Dendritic cell treated with granulocyte-macrophage colony-stimulating factor and Interleukin-4, amounts not matched to agents 40 ng/mL and 50 ng/mL, for 4 days (primary cell): ENCODE data around the gene RWDD2A.
"Not testable (repeated sequence)": the region's sequence is repeated elsewhere in the genome, so short reads cannot be mapped to it uniquely, and the experiment has no call there.

Experiments used
- H3K27ac Mint-ChIP-seq: one replicate; pipeline ENCODE4 v1.8.0; 2022; ENCODE audit warnings: mild to moderate bottlenecking, mixed read lengths
- H3K27me3 Mint-ChIP-seq: one replicate; pipeline ENCODE4 v1.8.0; 2022; ENCODE audit warnings: mild to moderate bottlenecking, mixed read lengths
- H3K36me3 Mint-ChIP-seq: one replicate; pipeline ENCODE4 v1.8.0; 2022; ENCODE audit warnings: low read depth, mixed read lengths
- H3K4me1 Mint-ChIP-seq: one replicate; pipeline ENCODE4 v1.8.0; 2022; ENCODE audit warnings: low read depth, mixed read lengths
- H3K4me3 Mint-ChIP-seq: one replicate; pipeline ENCODE4 v1.8.0; 2022; ENCODE audit warnings: mild to moderate bottlenecking, moderate library complexity, mixed read lengths
- H3K9me3 Mint-ChIP-seq: one replicate; pipeline ENCODE4 v1.8.0; 2022; ENCODE audit warnings: mixed read lengths
- intact Hi-C: fragments of 100-400 bp; cut with micrococcal nuclease; formaldehyde crosslinking; loops from one replicate; pipeline ENCODE4 v1.15.0; 2022

RWDD2A gene

DNA sequence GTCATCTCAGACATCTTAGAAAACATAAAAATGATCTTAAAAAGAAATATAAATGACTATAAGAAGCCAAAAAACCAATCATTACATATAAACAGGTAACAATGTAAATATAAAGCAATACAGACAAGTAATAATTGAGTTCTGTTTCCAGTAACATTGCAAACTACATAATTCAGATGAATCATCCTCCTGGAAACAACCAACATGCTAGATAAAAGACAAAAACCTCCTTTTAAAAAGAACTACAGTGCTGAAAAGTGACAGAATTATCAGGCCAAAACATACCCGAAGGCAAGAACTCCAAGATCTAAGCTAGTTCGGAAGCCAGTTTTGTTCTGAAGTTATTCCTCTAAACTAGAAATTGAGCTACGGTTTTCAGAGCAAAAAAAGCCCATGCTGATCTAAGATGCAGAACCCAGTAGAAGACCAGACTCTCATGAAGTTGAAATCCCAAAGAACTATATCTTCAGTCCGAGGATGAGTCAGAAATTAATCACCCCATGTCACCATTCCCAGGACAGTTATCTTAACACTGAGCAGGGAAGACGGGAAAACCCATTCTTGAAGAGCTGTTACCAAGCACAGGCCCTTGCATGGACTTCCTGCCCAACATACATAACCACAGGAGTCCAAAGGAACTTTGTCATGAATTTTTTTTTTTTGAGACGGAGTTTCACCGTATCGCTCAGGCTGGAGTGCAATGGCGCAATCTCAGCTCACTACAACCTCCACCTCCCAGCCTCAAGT lies 9.9 kb upstream of the RWDD2A start:
- Mint-ChIP-seq H3K36me3 (peaks cover 72% of the 10 kb centered on the region), H3K27ac (no peak overlapping the region), H3K27me3 (no peaks in the 10 kb centered on the region), H3K4me1 (no peaks in the 10 kb centered on the region), H3K9me3 (no peaks in the 10 kb centered on the region), H3K4me3 (no peak overlapping the region)
- intact Hi-C loops = no loop called here

DNA sequence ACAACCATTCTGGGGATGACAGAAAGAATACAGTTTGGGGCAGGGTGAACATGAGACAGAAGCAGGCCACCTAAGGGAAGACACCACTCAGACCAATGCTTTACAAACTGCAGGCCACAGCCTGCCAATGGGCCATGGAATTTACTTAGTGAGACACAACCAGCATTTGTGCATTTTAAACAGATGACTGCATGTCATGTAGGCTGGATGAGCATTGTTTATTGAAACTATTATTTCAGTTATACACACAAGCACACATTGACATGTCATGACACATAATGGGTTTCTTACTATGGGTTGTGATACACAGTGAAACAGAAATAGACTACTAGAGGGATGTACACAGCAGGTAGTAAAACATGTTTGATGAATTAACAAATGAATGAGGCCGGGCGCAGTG lies 8.1 kb upstream of the RWDD2A start:
- Mint-ChIP-seq H3K9me3 (no peaks in the 10 kb centered on the region), H3K4me3 (no peak overlapping the region), H3K27ac (no peak overlapping the region), H3K4me1 (no peaks in the 10 kb centered on the region), H3K36me3 (peaks cover 73% of the 10 kb centered on the region), H3K27me3 (no peaks in the 10 kb centered on the region)
- intact Hi-C loops = no loop called here

DNA sequence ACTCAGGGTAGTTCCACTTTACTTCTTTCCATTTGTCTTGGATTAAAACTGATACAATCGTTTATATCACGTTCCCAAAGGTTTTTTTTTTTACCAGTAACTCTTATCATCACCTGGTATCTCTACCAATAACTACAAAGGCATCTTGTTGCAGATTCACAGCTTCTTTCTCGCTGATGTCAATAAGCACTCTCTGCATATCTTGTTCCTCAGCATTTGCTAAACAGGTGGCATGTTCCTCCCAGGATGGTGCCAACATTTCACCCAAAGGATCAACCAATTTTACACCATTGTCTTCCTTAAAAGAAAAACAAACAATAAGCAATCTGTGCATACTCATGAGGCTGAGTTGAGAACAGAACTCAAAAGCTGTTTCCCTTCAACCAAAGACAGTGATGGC lies 4.7 kb upstream of the RWDD2A start:
- Mint-ChIP-seq H3K4me3 (no peak overlapping the region), H3K27ac (no peak overlapping the region), H3K27me3 (no peaks in the 10 kb centered on the region), H3K9me3 (no peaks in the 10 kb centered on the region), H3K36me3 (peaks cover 52% of the 10 kb centered on the region), H3K4me1 (peaks cover 7% of the 10 kb centered on the region)
- intact Hi-C loops = no loop called here

DNA sequence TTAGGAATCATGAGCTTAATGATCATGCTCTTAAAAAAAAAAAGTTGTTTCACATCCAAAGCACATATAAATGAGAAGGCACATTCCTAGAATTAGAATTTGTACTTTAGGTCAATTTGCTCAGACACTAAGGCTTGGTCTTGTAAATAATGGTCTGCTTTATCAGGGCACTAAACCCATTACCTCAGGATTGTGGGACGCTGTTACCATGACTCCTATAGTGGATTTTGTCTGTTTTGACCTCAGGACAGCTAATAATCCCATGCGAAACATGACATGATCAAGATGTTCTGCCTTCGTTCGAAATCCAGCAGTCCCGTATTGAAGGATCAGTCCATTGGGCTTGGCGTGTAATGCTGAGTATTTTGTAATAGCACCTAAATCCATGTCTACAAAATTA lies 2.5 kb upstream of the RWDD2A start:
- peaks cover 10% of the 10 kb centered on the region for H3K27me3 Mint-ChIP-seq
- peaks cover 36% of the 10 kb centered on the region for H3K36me3 Mint-ChIP-seq
- no peaks in the 10 kb centered on the region for H3K9me3 Mint-ChIP-seq
- peaks cover 15% of the 10 kb centered on the region for H3K4me1 Mint-ChIP-seq
- H3K4me3 Mint-ChIP-seq = no peak overlapping the region
- intact Hi-C loops = loop anchor here (5.0 to 10.0 kb wide), 3 partner anchors 664 to 1438 kb away; partner anchors contain the start of genes CYB5R4, IBTK, RIPPLY2 and TENT5A
- no peak overlapping the region for H3K27ac Mint-ChIP-seq

DNA sequence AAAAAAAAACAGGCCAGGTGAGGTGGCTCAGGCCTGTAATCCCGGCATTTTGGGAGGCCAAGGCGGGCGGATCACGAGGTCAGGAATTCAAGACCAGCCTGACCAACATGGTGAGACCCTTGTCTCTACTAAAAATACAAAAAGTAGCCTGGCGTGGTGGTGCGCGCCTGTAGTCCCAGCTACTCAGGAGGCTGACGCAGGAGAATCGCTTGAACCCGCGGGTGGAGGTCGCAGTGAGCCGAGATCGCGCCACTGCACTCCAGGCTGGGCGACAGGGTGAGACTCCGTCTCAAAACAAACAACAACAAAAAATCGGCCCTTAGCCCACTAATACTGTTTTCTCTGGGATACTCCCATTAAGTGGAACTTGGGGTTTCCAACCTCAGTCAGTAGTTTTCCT lies 1.2 kb upstream of the RWDD2A start:
- not testable (repeated sequence) for H3K27me3 Mint-ChIP-seq, H3K4me3 Mint-ChIP-seq, H3K9me3 Mint-ChIP-seq, H3K27ac Mint-ChIP-seq
- H3K4me1 Mint-ChIP-seq = peaks cover 15% of the 10 kb centered on the region
- H3K36me3 Mint-ChIP-seq = peaks cover 27% of the 10 kb centered on the region
- intact Hi-C loops = loop anchor here (2.0 to 10.0 kb wide), 4 partner anchors 123 to 1440 kb away; partner anchors contain the start of genes CYB5R4, IBTK, RIPPLY2 and TENT5A

DNA sequence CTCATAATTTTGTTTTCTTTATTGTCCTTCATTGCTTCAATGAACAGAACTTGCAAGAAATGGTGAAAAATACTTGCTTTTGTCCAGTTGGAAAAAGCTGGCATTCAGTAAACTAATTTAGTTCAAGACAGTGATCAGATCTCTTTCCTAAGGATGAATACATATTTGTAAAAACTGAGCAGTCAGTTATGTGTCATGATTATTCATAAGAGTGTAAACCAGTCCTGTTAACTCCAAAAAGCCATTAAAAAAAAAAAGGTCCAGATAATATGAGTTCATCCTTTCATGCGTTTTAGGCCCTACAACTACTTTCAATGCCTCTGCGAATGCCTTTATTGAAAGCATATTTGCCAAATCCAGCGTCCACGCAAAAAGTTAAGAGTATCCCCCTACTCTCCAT lies 701 bp upstream of the RWDD2A start:
- peaks cover 10% of the 10 kb centered on the region for H3K27me3 Mint-ChIP-seq
- peaks cover 15% of the 10 kb centered on the region for H3K4me1 Mint-ChIP-seq
- H3K36me3 Mint-ChIP-seq = peaks cover 27% of the 10 kb centered on the region
- intact Hi-C loops = loop anchor here (2.0 to 10.0 kb wide), 4 partner anchors 124 to 1440 kb away; partner anchors contain the start of genes CYB5R4, IBTK, RIPPLY2 and TENT5A
- no peaks in the 10 kb centered on the region for H3K9me3 Mint-ChIP-seq
- H3K27ac Mint-ChIP-seq = peak overlapping the region; percentile 92
- peak overlapping the region; percentile 93 for H3K4me3 Mint-ChIP-seq

DNA sequence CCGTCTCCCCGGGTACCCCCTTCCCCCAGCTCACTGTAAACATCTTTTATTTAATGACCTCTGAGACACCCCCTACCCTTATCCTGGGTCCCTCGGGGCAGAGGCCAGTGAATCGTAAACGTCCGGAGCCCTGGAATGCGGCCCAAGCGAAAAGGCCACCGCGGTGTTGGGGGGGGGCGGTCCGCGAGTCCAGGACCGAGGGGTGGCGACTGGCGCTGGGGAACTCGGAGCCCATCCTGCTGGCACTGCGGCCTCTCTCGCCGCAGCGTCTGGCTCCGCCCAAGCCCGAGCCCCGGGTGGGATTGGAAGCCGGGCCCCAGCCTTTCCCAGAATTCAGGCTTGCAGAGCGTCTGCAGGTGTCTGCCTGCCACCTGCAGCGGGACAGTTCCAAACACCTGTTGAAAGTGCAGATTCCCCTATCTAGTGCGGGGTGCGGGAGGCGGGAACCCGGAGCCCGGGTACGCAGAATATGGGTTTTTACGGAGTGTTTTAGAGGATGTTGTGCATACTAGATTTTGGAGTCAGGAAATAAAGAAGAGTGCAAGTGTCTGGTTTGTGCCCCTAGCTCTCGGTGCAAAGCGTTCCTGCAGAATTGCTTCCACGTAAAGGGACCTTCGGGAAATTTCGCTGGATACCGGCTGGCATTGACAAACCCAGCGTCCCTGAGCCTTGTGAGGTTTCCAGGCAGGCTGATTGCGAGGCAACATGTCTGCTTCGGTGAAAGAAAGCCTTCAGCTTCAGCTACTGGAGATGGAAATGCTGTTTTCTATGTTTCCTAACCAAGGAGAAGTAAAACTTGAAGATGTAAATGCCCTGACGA lies 800 bp downstream of the RWDD2A start:
- Mint-ChIP-seq H3K4me1 (peaks cover 15% of the 10 kb centered on the region), H3K9me3 (no peaks in the 10 kb centered on the region), H3K36me3 (peaks cover 21% of the 10 kb centered on the region), H3K27me3 (peaks cover 10% of the 10 kb centered on the region), H3K27ac (peak overlapping the region; percentile 92), H3K4me3 (peak overlapping the region; percentile 93)
- intact Hi-C loops = loop anchor here (2.0 to 10.0 kb wide), 4 partner anchors 125 to 1442 kb away; partner anchors contain the start of genes CYB5R4, IBTK, RIPPLY2 and TENT5A

DNA sequence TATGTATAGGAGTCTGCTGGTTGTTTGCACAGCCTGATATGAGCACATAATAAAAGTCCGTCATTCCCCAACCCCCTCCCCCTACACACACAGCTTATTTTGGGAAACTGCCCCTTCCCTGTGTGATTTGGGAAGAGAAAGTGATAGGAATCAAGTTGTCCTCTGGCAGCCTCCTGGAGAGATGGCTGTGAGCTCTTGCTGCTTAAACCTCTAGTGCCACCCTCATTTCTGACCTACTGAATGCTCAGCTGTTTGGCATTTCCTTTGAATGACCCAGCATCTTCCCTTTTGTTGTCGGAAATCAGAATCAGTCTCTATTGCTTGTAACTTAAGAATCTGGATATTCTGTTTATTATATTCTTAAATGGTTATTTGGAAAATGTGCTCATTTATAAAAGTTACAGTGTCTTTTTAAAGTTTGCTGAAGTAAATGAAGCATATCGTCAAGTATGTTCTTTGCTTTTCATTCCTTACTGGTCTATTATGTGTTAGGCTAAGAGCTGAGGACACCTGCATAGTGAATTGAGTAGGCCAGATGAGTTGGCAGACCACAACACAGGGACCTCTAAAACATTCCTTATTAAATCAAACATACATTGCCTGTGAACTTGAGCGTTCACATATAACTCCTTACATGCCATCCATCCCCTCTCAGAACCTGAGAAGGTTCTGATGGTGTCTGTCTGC lies 5.5 kb downstream of the RWDD2A start:
- peaks cover 9% of the 10 kb centered on the region for H3K27me3 Mint-ChIP-seq
- intact Hi-C loops = loop anchor here (10.0 kb wide), 1 partner anchor 656 kb away; the partner anchor contains the start of genes CYB5R4 and RIPPLY2
- no peak overlapping the region for H3K4me3 Mint-ChIP-seq
- H3K36me3 Mint-ChIP-seq = peaks cover 14% of the 10 kb centered on the region
- peaks cover 15% of the 10 kb centered on the region for H3K4me1 Mint-ChIP-seq
- no peak overlapping the region for H3K27ac Mint-ChIP-seq
- no peaks in the 10 kb centered on the region for H3K9me3 Mint-ChIP-seq

DNA sequence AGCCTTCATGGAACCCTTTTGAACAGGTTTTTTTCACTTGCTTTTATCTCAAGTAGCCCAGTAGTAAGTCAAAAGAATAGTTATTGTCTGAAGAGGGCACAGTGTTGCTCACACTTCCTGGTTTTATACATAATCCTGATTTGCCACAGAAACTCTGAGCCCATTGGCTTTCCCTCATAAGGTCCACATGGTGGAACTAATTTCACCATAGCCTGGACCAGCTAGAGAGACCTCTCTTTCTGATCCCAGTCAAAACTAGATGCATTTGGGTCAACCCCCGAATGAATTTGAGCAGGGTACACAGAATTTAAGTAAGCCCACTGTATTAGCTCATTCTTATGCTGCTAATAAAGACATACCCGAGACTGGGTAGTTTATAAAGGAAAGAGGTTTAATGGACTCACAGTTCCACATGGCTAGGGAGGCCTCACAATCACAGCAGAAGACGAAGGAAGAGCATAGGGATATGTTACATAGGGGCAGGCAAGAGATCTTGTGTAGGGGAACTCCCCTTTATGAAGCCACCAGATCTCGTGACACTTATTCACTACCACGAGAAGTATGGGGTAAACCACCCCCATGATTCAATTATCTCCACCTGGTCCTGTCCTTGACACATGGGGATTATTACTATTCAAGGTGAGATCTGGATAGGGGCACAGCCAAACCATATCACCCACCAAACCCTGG lies 6.2 kb downstream of the RWDD2A start:
- Mint-ChIP-seq H3K27ac (no peak overlapping the region), H3K9me3 (no peaks in the 10 kb centered on the region), H3K4me3 (no peak overlapping the region), H3K27me3 (peaks cover 2% of the 10 kb centered on the region), H3K36me3 (peaks cover 12% of the 10 kb centered on the region), H3K4me1 (peaks cover 9% of the 10 kb centered on the region)
- intact Hi-C loops = loop anchor here (10.0 kb wide), 1 partner anchor 655 kb away; the partner anchor contains the start of genes CYB5R4 and RIPPLY2

DNA sequence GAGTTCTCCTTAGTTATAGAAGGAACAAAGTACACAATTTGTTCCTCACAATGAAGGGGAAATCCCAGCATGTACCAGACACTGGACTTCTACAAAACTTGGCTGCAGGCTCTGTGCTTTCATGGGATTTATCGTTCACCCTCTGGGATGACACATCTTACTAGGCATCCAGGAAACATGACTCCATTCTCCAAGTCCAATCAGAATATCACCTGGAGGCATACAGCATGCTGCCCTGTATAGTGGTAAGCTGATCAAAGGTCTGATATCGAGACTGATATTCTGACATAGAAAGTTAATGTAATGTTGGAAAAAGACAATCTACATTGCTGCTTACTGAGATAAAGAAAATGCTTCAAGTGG lies 6.7 kb downstream of the RWDD2A start:
- intact Hi-C loops = loop anchor here (10.0 kb wide), 1 partner anchor 655 kb away; the partner anchor contains the start of genes CYB5R4 and RIPPLY2
- Mint-ChIP-seq H3K27ac (no peak overlapping the region), H3K4me3 (no peak overlapping the region), H3K27me3 (no peaks in the 10 kb centered on the region), H3K9me3 (no peaks in the 10 kb centered on the region), H3K36me3 (peaks cover 12% of the 10 kb centered on the region), H3K4me1 (peaks cover 7% of the 10 kb centered on the region)

DNA sequence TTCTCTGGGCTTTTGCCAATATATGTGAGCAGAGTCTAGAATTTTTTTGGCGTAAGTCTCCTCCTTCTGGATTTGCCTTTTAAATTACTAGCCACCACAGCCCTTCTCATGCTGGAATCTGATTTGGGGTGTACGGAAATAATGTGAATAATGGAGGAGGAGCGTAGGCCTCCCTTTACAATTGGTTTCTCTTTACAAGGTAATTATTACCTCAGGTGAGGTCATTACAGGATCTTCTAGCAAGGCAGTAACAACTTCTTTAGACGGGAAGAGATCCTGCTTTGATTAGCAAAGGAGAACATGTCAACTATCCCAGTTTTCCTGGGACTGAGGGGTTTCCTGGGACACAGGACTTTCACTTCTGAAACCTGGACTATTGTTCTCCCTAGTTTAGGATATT lies 8.9 kb downstream of the RWDD2A start:
- H3K27me3 Mint-ChIP-seq = no peaks in the 10 kb centered on the region
- H3K4me1 Mint-ChIP-seq = peaks cover 7% of the 10 kb centered on the region
- H3K9me3 Mint-ChIP-seq = no peaks in the 10 kb centered on the region
- peaks cover 12% of the 10 kb centered on the region for H3K36me3 Mint-ChIP-seq
- no peak overlapping the region for H3K4me3 Mint-ChIP-seq
- no peak overlapping the region for H3K27ac Mint-ChIP-seq
- intact Hi-C loops = no loop called here

DNA sequence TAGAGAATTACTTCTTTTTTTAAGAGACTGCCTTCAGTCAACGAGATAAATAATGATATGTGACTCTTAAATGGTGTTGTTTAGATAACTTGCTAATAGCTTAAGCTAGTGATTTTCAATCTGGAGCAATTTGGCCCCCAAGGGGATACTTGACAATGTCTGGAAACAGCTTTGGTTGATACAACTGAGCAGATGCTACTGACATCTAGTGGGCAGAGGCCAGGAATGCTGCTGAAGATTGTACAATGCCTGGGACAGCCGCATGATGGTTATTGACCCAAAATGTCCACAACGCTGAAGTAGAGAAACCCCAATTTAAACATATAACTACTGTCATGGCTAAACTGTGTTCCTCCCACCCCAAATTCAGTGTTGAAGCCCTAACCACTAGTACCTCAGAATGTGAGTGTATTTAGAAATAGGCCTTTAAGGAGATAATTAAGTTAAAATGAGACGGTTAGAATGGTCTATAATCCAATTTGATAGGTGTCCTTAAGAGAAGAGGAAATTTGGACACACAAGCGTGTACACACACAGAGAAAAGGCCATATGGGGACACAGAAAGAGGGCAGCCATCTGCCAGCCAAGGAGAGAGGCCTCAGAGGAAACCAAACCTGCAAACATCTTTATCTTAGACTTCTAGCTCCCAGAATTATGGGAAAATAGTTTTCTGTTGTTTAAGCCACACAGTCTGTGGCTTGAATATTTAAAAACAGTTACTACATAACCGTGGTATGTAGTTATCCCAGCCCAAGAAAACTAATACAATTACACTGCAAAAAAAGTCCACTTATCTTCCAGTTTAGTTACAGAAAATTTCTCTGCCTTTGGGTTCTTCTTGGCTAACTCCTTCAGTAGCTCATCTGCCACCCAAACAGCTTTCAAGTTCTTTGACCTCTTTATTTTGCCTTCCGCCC lies 22.2 kb downstream of the RWDD2A start:
- H3K27ac Mint-ChIP-seq = no peak overlapping the region
- H3K4me3 Mint-ChIP-seq = no peak overlapping the region
- intact Hi-C loops = no loop called here
- H3K9me3 Mint-ChIP-seq = no peaks in the 10 kb centered on the region
- H3K4me1 Mint-ChIP-seq = no peaks in the 10 kb centered on the region
- peaks cover 21% of the 10 kb centered on the region for H3K36me3 Mint-ChIP-seq
- peaks cover 9% of the 10 kb centered on the region for H3K27me3 Mint-ChIP-seq
